ENCODE results near the gene CENPH.
"Not testable (repeated sequence)": the region's sequence is repeated elsewhere in the genome, so short reads cannot be mapped to it uniquely, and the experiment has no call there.

CENPH gene

DNA sequence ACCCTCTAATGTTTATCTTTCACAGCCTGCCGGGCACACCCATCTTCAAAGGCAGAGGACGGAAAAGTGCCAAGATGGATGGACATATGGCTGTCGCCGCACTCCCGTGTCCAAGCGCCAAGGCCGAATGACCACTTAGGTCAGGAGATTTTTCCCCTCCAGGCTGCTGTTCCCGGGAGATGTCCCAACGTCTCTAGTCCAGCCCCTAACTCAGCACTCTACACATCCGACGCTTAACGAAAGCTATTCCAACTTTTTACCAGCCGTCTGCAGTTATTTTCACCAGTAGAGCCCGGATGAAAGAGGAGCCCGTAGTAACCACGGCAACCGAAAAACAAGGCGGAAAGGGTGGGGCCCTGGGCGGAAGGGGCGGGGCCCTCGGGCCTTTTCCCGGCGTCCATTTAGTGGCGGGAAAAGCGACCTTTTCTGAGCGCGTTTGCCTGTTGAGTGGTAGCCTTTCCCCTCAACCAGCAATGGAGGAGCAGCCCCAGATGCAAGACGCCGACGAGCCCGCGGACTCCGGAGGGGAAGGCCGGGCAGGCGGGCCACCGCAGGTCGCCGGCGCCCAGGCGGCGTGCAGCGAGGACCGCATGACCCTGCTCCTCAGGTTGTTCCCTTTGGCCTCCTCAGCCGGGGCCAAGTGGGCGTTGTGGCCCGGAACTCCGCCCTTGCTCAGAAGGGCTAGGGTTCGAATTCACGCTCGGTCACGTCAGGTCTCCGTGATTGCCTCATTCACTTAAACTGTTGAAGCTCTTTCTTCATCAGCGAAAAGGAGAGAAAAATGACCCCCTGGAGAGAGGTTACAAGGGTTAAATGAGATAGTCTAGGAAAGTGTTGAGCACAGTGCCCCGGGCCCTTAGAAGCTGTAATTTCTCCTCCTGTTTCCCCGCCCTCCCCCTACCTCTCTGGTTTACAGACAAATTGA is at the start of gene CENPH:
Gene CENPH, plus strand, starts transcription at position 422 of the 925 bp plus-strand sequence. Its CDS starts 52 bp downstream, at position 474.
- peak; percentile 93 for DNase-seq (ENCODE audit: low spot score)

GRCh38 chr5:69140239-69140638 is 49.1 kb upstream of the CENPH start:
- not testable (repeated sequence) for DNase-seq (ENCODE audit: low spot score)

- no peak for DNase-seq (ENCODE audit: low spot score)
These were observed 48.6 kb upstream of the CENPH start for GRCh38 chr5:69140827-69141226.

- DNase-seq (ENCODE audit: low spot score), result not testable (repeated sequence)
These were observed 40.8 kb upstream of the CENPH start for GRCh38 chr5:69148576-69148975.

GRCh38 chr5:69148981-69149675 is 40.3 kb upstream of the CENPH start:
- DNase-seq (ENCODE audit: low spot score), result no peak

DNA sequence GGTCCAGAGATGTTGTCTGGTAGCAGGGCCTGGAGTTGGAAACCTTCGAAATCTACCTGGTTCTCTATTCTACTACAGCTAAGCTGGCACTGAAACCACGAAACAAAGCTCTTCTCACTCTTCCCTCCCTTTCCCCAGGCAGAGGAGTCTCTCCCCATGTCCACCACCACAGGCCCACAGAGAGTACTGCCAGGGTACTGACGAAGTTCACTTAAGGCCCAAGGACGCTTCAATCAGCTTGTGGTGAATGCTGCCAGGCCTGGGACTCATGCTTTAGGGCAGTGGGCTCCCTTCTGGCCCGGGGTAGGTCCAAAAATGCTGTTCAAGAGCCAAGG is 39.7 kb upstream of the CENPH start:
- no peak for DNase-seq (ENCODE audit: low spot score)

GRCh38 chr5:69152731-69153130 is 36.7 kb upstream of the CENPH start:
- DNase-seq (ENCODE audit: low spot score), result no peak

- DNase-seq (ENCODE audit: low spot score), result no peak
These were observed 32.9 kb upstream of the CENPH start for GRCh38 chr5:69156456-69156855.

DNA sequence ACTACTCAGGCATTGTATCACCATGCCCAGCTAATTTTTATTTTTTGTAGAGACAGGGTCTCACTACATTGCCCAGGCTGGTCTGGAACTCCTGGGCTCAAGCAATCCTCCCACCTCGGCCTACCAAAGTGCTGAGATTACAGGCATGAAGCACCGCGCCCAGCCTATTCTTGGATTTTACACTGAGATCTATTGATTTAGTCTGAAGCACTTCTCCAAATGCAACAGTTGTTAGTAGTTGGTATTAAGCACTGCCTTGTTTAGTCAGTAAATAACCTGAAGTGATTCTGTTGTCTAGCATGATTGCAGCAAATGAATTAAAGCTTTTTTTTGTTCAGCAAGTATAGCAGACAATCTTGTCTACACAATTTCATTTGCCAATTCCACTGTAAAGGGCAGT is 31.3 kb upstream of the CENPH start:
- DNase-seq (ENCODE audit: low spot score), result no peak

GRCh38 chr5:69160651-69161050 is 28.7 kb upstream of the CENPH start:
- DNase-seq (ENCODE audit: low spot score), result no peak

DNA sequence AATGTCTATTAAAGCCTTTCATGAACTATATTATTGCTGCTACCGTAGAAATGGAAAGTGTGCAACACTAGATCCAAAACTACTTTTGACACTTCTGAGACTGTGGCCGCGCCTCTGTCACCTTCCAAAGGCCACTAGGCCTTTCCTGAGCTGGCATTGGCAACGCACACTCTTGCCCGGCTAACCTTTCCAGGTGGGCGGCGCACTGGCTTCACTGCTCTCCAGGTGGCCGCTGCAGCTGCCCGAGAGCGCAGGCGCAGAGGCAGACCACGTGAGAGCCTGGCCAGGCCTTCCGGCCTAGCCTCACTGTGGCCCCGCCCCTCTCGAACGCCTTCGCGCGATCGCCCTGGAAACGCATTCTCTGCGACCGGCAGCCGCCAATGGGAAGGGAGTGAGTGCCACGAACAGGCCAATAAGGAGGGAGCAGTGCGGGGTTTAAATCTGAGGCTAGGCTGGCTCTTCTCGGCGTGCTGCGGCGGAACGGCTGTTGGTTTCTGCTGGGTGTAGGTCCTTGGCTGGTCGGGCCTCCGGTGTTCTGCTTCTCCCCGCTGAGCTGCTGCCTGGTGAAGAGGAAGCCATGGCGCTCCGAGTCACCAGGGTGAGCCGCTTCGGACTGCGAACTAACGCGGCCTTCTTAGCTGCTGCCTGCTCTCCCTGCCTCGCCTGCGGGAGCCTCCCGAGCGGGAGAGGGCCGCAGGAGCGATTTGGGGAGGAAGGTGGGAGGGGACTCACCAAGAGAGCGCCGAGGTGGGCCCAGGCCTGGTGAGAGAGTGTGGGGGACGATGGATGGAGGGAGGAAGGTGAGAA is 22.5 kb upstream of the CENPH start, which contains the start of gene CCNB1:
Gene CCNB1, plus strand, starts transcription at position 465 of the 807 bp plus-strand sequence. Its CDS starts 113 bp downstream, at position 578.
- peak; percentile 97 for DNase-seq (ENCODE audit: low spot score)

DNA sequence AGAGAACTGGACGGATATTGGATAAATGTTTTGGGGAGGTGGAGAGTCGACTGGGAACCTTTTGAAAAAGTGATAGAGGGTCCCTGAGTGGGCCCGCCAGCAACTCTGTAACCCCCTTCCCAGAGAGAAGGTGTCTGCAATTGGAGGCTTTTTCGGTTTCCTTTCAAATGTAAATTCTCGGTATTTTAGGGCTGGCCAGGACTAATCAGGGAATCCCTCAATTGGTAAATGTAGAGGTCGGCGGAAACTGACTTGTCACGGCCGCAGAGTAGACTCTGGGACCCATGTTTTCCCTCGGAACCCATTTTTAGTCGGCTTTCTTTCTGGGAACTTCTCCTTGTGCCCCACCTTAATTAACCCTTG is 21.9 kb upstream of the CENPH start:
- no peak for DNase-seq (ENCODE audit: low spot score)

- no peak for DNase-seq (ENCODE audit: low spot score)
These were observed 21.5 kb upstream of the CENPH start for GRCh38 chr5:69167929-69168328.

GRCh38 chr5:69170495-69170894 is 18.9 kb upstream of the CENPH start:
- DNase-seq (ENCODE audit: low spot score), result no peak

GRCh38 chr5:69170969-69171368 is 18.4 kb upstream of the CENPH start:
- no peak for DNase-seq (ENCODE audit: low spot score)

- not testable (repeated sequence) for DNase-seq (ENCODE audit: low spot score)
These were observed 7.6 kb upstream of the CENPH start for GRCh38 chr5:69181659-69182293.

DNA sequence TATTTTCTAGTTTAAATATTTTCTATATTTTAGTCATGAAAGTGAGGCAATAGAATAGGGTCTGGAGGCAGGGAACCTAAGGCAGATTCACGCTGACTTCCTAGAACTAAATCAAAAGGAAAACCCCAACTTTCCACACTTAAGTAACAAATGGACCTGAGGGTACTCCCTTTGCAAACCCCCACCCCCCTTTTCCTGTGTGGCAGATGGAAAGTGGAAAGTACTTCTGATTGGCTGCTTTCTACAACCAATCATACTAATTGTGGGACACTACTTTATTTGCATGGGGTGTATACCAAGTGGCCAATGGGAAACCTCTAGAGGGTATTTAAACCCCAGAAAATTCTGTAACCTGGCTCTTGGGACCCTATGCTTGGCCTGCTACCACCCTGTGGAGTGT is 4.8 kb upstream of the CENPH start:
- DNase-seq (ENCODE audit: low spot score), result no peak

DNA sequence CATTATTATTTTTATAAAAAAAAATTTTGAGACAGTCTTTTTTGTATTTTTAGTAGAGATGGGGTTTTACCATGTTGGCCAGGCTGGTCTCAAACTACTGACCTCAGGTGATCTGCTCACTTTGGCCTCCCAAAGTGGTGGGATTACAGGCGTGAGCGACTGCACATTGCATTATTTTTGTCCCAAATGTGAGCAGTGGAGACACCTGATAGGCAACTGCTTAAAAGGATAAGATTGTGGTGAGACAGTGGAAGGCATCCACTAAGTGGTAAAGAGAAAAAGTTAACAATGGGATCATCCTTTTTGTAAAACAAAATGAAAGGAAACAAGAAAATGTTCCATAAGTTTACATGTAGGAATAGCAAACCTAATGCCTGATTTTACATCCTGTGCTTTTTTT is 2.0 kb upstream of the CENPH start:
- DNase-seq (ENCODE audit: low spot score), result no peak

DNA sequence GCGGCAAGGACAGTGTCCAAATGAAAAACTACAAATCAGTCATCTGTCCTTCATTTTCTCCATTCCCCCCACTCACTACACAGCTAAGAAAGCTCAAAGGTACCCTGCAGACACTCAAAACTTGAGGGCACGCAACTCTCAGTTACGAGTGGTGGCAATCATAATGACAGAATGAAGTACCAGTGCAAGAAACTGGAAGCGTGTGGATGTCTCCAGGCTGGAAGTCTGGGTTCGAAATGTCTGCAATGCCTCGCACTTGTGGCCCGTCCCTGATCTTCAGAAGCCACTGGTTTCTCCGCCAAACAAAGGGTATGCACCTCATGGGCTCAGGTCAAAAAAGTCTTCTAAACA is 597 bp upstream of the CENPH start:
- DNase-seq (ENCODE audit: low spot score), result no peak

DNA sequence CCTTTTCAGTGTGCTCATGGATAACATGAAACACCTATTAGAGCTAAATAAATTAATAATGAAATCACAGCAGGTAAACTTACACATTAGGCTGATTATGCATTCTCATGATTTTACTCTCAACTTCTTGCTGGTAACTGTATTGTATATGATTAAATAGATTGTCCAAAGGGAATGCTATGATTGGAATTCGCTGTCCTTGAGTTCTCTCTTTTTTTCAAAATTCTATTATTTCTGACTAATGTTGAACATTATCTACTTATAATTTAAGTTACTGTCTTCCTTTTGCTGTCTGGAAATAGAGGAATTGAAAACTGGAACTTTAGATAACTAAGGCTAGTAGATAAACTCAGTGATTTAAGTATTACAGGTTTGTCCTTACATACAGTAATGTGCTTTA is 13.1 kb downstream of the CENPH start:
- DNase-seq (ENCODE audit: low spot score), result no peak

- DNase-seq (ENCODE audit: low spot score), result no peak
These were observed 17.3 kb downstream of the CENPH start for GRCh38 chr5:69206528-69207190.

DNA sequence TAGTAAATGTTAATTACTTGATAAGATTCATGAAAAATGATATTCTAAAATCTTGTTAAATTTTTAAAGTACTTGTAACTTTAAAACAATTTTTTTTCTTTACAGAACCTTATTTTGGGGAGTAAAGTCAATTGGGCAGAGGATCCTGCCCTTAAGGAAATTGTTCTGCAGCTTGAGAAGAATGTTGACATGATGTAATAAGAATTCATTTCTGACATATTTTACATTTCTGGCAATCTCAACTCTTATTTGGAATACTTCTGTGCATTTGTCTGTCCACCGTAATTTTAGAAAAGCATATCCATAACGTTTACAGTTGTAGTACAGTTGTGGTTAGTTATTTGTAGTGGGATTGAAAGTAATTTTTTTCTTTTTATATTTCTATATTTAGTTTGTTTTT is 20.2 kb downstream of the CENPH start:
- DNase-seq (ENCODE audit: low spot score), result no peak
